LNCaP clone FGC (cell line): ENCODE data around the gene RFNG.

Experiments used
- DNase-seq: peaks from one replicate; pipeline ENCODE4 v3.0.0-alpha.2; 2011; ENCODE audit warnings: low read depth
- H3K4me3 ChIP-seq: 2 replicates; pipeline ENCODE4 v1.5.1; 2011; ENCODE audit warnings: mild to moderate bottlenecking, low read depth, low read length, control low read depth
- TF ChIP-seq, protein P1 (sequence below): IDR thresholded peaks from 2 replicates; pipeline ENCODE4 v1.5.1; 2012; ENCODE audit warnings: mild to moderate bottlenecking; ENCODE audit not compliant: control insufficient read depth, insufficient read depth; ENCODE audit errors: extremely low read depth

RFNG gene

GRCh38 chr17:82054351-82055022, 2.9 kb upstream of the RFNG start:
- no peak overlapping the region for H3K4me3 ChIP-seq
- DNase-seq: no peak
- TF ChIP-seq, protein P1, sequence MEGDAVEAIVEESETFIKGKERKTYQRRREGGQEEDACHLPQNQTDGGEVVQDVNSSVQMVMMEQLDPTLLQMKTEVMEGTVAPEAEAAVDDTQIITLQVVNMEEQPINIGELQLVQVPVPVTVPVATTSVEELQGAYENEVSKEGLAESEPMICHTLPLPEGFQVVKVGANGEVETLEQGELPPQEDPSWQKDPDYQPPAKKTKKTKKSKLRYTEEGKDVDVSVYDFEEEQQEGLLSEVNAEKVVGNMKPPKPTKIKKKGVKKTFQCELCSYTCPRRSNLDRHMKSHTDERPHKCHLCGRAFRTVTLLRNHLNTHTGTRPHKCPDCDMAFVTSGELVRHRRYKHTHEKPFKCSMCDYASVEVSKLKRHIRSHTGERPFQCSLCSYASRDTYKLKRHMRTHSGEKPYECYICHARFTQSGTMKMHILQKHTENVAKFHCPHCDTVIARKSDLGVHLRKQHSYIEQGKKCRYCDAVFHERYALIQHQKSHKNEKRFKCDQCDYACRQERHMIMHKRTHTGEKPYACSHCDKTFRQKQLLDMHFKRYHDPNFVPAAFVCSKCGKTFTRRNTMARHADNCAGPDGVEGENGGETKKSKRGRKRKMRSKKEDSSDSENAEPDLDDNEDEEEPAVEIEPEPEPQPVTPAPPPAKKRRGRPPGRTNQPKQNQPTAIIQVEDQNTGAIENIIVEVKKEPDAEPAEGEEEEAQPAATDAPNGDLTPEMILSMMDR: no peak

- H3K4me3 ChIP-seq: no peak overlapping the region
- TF ChIP-seq, protein P1: no peak
- DNase-seq: no peak
Observed at GRCh38 chr17:82053556-82054263, 2.1 kb upstream of the RFNG start.

DNA sequence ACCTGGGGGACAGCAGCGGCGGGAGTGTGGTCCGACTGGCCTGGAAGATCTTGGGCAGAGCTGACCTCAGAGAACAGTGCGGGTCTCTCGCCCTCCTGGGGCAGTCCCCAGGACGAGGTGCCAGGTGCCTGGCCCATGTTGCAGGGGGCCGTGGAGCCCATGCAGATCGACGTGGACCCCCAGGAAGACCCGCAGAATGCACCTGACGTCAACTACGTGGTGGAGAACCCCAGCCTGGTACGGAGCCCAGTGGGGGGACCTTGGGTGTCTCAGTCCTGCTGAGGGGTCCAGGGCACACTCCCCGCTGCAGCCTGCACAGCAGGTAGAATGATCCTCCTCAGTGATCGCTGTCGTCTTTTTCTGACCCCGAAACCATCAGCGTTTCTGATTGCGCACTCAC, 1.5 kb upstream of the RFNG start:
- H3K4me3 ChIP-seq: peak overlapping the region; percentile 89
- DNase-seq: no peak
- TF ChIP-seq, protein P1: no peak

- TF ChIP-seq, protein P1: no peak
- no peak for DNase-seq
- H3K4me3 ChIP-seq: peak overlapping the region; percentile 89
Observed at GRCh38 chr17:82052638-82053059, 1.0 kb upstream of the RFNG start.

GRCh38 chr17:82050761-82051641, 610 bp downstream of the RFNG start:
- no peak for DNase-seq
- peak overlapping the region; percentile 89 for H3K4me3 ChIP-seq
- TF ChIP-seq, protein P1: no peak

DNA sequence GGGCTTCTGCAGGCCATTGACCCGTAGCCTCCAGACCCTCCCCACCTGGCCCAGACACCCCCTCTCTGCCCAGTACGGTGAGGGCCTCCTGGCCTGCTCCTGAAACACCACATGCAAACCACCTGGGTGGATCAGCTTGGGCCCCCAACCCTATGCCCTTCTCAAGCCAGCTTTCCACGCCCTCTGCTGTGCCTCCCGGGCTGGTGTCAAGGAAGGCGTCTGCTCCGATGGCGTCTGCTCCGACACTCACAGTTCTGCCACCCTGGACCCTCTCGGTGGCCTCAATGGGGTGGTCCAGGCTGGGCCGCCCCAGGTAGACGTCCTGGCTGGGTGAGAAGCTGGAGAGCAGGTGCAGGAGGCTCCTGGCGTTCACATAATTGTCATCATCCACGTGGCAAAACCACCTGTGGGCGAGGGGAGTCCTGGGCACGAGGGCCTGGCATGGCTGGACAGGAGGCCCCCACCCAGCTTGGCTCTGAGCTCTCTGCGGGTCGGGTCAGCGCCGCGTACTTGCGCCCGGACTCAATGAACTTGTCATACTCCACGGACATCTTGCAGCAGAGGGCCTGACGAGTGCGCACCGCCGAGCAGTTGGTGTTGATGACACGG, 1.4 kb downstream of the RFNG start:
- no peak for DNase-seq
- TF ChIP-seq, protein P1: no peak
- H3K4me3 ChIP-seq: peak overlapping the region; percentile 89
